ENCODE data around the gene GALNT6. TPM values are rescaled to one million over a fixed set of nuclear protein-coding genes. Genes with fewer than 3 reads are reported as not detected.

Gene GALNT6
- total and polyA plus RNA-seq, 2 donors (not counting 3 experiments of a cell fraction or from before 2014, with no cell fraction given) = 18.7 to 39.2 TPM

DNA sequence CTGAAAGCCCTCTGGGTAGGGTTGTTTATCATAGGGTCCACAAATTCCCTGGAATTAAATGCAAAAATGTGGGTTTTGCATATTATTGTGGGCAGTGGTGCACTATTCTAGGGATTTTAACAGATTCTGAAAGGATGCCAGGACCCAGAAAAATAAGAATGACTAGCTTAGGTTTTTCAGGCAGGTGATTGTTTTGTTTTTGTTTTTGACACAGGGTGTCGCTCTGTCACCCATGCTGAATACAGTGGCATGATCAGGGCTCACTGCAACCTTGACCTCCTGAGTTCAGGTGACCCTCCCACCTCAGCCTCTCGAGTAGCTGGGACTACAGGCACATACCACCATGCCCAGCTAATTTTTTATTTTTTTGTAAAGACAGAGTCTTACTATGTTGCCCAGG lies 19.2 kb downstream of the GALNT6 start:
- Histone ChIP-seq H3K27me3 (ENCODE audit: control insufficient read depth in 2 of 2, insufficient read depth in 2 of 2, low read length in 2 of 2) (no peaks in the 10 kb centered on the region), H3K4me1 (ENCODE audit: control insufficient read depth, extremely low read depth, insufficient read depth, low read length) (peaks cover 54% of the 10 kb centered on the region), H4K20me1 (replicated peaks; ENCODE audit: control insufficient read depth, extremely low read depth, insufficient read depth, low read length) (no peaks in the 10 kb centered on the region), H3K4me2 (ENCODE audit: insufficient read depth, low read length) (peak overlapping the region; percentile 29), H3K9ac (replicated peaks; ENCODE audit: extremely low read depth, insufficient read depth, low read length) (peak overlapping the region; percentile 65), H3K79me2 (ENCODE audit: control insufficient read depth, insufficient read depth, low read length) (no peaks in the 10 kb centered on the region), H3K36me3 (ENCODE audit: control insufficient read depth in 2 of 2, extremely low read depth in 1 of 2, insufficient read depth in 2 of 2, low read length in 2 of 2) (peaks cover 0 to 4% of the 10 kb centered on the region in 2 experiments), H2AFZ (ENCODE audit: low read depth, low read length) (peak overlapping the region; percentile 20), H3K27ac (ENCODE audit: insufficient read depth, low read depth, low read length) (peak overlapping the region; percentile 91), H3K9me3 (replicated peaks; ENCODE audit: control insufficient read depth, insufficient read depth, low read length) (no peaks in the 10 kb centered on the region), H3K4me3 (replicated peaks in 1 of 3; ENCODE audit: insufficient read depth in 1 of 3, low read depth in 1 of 3, low read length in 3 of 3) (no peak overlapping the region), H3K9me1 (replicated peaks; ENCODE audit: control insufficient read depth, extremely low read depth, insufficient read depth, low read length) (no peaks in the 10 kb centered on the region)
- BruUV-seq (replicated peaks) = TSS peak; percentile 89
- POLR2A ChIA-PET = interaction anchor here (0.7 to 1.6 kb wide), 3 partner anchors 11 to 22 kb away, joined by 3 to 8 read pairs (median 7); partner anchors contain the start of gene GALNT6
- dilution Hi-C loops (cut with MboI; ENCODE audit: extremely low pct_ligation_motif_present, low sequenced_read_pairs) (no loop called here), intact Hi-C loops (cut with micrococcal nuclease) (no loop called here)
- no peak for TF ChIP-seq GATA2 (IDR thresholded peaks at IDR 0.05; ENCODE audit: insufficient read depth, insufficient read length, low read depth, low read length)
- no peak for TF ChIP-seq POLR2A (IDR thresholded peaks at IDR 0.05; ENCODE audit: low read depth, low read length)
- no peak for TF ChIP-seq CTCF (IDR thresholded peaks at IDR 0.05; ENCODE audit: extremely low read depth in 1 of 2, insufficient read depth in 1 of 2, low read depth in 1 of 2, low read length in 2 of 2)
- TF ChIP-seq JUN (IDR thresholded peaks at IDR 0.05; ENCODE audit: borderline replicate concordance, insufficient read depth, insufficient read length, low read depth) = no peak
- TF ChIP-seq POLR2AphosphoS5 (IDR thresholded peaks at IDR 0.05; ENCODE audit: insufficient read depth, low read depth, low read length) = no peak
- TF ChIP-seq, protein P1, sequence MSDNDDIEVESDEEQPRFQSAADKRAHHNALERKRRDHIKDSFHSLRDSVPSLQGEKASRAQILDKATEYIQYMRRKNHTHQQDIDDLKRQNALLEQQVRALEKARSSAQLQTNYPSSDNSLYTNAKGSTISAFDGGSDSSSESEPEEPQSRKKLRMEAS (IDR thresholded peaks at IDR 0.05; ENCODE audit: insufficient read depth, insufficient read length) = no peak
- TF ChIP-seq EZH2 (IDR thresholded peaks at IDR 0.05; ENCODE audit: borderline replicate concordance, low read depth, low read length, severe bottlenecking) = no peak
- no peak for TF ChIP-seq MYC (IDR thresholded peaks at IDR 0.05; ENCODE audit: low read depth, low read length)
- no peak for TF ChIP-seq FOS (IDR thresholded peaks at IDR 0.05; ENCODE audit: borderline replicate concordance, insufficient read depth, low read length)
- DNase-seq (ENCODE audit: low read depth, low spot score) (no peak), FAIRE-seq (no peak)
- CTCF ChIA-PET = interaction anchor here (0.7 to 2.2 kb wide), 19 partner anchors 9 to 607 kb away, joined by 3 to 15 read pairs (median 4); partner anchors contain the start of genes GALNT6 and POU6F1
